Choroid plexus epithelial cell (primary cell): ENCODE results near the gene FBXL14.
A peak's percentile ranks its signal among the peaks of the same experiment; 100 is the strongest.

Source experiments
- DNase-seq: peaks from one replicate; pipeline ENCODE4 v3.0.0-alpha.2; 2010; ENCODE audit warnings: low read depth
- H3K4me3 ChIP-seq: 2 replicates; pipeline ENCODE4 v1.5.1; 2011; ENCODE audit warnings: low read depth, mild to moderate bottlenecking, control low read depth, low read length, moderate library complexity
- TF ChIP-seq, protein P1 (sequence below): conservative IDR thresholded peaks from 2 replicates; pipeline ENCODE4 v1.5.1; 2011; ENCODE audit warnings: low read depth, mild to moderate bottlenecking, control low read depth, inconsistent platforms, low read length, moderate library complexity

The FBXL14 gene

DNA sequence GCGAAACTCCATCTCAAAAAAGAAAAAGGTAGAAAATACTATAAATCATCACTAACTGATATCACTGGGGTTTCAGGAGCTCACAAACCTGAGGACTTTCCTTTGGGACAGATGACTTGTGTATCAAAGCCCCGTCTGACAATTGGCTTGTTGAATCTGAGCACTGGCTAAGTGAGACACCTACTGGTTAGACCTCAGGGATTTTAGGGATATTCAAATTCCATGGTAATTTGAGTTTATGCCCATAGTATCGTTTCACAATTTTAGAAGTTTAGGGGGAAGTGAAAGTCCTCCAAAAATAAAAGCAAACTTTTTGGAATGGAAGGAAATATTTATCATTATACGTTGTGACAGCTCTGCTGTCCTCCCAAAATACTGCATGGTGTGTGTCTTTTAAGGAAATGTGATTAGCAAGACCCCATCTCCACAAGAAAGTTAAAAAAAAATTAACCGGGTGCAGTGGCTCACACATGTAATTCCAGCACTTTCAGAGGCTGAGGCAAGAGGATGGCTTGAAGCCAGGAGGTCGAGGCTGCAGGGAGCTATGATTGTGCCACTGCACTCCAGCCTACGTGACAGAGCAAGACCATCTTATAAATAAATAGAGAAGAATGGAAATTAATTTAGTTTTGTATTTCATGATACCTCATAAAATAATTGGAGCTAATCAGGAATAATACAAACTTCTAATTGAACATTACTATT, 49.2 kb downstream of the FBXL14 start:
- TF ChIP-seq, protein P1, sequence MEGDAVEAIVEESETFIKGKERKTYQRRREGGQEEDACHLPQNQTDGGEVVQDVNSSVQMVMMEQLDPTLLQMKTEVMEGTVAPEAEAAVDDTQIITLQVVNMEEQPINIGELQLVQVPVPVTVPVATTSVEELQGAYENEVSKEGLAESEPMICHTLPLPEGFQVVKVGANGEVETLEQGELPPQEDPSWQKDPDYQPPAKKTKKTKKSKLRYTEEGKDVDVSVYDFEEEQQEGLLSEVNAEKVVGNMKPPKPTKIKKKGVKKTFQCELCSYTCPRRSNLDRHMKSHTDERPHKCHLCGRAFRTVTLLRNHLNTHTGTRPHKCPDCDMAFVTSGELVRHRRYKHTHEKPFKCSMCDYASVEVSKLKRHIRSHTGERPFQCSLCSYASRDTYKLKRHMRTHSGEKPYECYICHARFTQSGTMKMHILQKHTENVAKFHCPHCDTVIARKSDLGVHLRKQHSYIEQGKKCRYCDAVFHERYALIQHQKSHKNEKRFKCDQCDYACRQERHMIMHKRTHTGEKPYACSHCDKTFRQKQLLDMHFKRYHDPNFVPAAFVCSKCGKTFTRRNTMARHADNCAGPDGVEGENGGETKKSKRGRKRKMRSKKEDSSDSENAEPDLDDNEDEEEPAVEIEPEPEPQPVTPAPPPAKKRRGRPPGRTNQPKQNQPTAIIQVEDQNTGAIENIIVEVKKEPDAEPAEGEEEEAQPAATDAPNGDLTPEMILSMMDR, result peak; percentile 62
- H3K4me3 ChIP-seq, result no peak overlapping the region
- peak; percentile 66 for DNase-seq

DNA sequence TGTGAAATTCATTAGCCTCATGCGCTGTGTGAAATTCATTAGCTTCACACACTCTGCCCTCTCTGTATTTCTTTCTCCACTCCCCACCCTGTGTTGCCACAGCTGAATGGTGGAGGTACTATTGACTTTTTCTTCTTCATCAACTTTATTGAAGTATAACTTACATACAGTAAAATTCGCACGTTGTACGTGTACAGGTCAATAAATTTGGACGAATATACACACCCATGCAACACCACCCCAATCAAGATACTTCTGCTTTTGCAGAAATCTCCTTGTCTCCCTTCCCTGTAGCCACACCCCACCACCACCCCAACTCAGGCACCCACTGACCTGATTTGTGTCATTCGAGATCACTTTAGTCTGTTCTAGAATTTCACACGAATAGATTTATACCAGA, 51.8 kb downstream of the FBXL14 start:
- H3K4me3 ChIP-seq, result no peak overlapping the region
- TF ChIP-seq, protein P1, result no peak
- DNase-seq, result no peak

DNA sequence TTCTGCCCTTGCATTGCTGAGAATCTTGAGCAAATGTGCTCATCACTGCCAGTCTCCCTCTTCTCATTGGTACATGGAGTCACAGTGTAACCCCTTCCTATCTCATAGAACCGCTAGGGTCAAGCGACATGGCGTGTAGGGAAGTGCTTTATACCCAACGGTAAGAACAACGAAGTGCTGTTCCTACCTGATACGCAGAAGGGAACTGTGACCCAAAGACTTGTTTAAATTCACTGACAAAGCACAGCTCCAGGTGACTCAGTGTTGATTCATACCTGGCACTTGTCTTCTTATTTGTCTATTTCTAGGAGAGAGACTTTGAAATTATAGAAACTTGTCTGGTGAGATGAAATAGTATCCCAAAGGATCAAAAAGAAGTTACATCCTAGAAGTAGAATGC, 53.7 kb downstream of the FBXL14 start:
- no peak for DNase-seq
- TF ChIP-seq, protein P1, result no peak
- no peak overlapping the region for H3K4me3 ChIP-seq

DNA sequence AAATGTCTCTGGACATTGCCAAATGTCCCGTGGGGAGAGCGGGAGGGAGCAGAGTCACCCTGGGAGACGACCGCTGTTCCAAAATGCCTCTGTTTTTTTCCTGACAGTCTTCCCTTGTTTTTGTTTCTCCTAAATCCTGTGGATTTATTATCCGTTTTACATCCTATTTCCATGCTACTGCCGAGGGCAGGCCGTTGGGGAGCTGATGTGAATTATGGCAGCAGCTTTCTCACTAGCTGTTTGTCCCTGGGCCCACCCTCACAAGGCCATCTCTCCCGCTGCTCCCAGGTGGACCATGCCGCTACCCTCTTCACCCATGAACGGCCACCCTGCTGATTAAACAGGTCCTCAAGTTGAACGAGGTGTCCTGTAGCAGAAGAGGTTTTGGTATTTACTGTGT, 55.2 kb downstream of the FBXL14 start:
- DNase-seq, result no peak
- H3K4me3 ChIP-seq, result no peak overlapping the region
- TF ChIP-seq, protein P1, result no peak

DNA sequence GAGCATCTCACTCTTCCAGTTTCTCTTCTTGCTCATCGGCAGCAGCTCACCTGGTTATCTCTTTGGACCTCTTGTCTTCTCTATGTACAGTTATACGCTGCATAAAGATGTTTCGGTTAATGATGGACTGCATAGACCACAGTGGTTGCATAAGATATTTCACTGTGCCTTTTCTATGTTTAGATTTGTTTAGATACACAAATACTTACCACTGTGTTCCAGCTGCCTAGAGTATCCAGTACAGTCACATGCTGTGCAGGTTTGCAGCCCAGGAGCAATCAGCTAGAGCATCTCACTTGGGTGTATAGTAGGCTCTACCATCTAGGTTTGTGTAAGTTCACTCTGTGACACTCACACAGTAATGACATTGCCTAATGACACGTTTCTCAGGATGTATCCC, 57.6 kb downstream of the FBXL14 start:
- DNase-seq, result no peak
- TF ChIP-seq, protein P1, result no peak

DNA sequence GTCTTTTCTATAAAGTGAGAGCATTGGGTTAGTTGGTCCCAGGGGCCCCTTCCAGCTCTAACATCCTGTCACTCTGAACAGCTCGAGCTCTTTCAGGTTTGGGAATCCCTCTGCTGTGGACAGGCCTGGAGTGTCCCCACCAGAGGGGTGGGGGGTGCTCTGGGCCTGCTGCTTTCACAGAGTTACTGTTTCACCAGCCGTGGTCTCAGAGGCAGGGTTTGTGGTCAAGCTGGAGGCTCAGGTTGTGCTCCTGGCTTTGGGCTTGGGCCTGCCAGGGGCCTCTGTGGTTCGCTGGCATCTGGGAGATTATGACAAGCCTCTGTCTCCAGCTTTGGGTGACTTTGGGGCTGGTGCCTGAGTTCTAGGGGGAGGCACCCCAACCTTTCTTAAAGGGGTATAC, 59.6 kb downstream of the FBXL14 start:
- no peak overlapping the region for H3K4me3 ChIP-seq
- no peak for DNase-seq
- TF ChIP-seq, protein P1, result no peak

More for the DNA sequence above, 57.6 kb downstream of the FBXL14 start:
- H3K4me3 ChIP-seq, result no peak overlapping the region
